Thymus (tissue), 11 donors: ENCODE data around the gene MYZAP. TPM values are rescaled to one million over a fixed set of nuclear protein-coding genes. Genes with fewer than 3 reads are reported as not detected.

Source experiments
- DNase-seq, 9 donors: peaks; one replicate each; pipeline ENCODE4 v3.0.0-alpha.2; 2013; ENCODE audit warnings: low spot score in 9 of 9, low read depth in 6 of 9, missing footprints in 1 of 9
- H3K27ac ChIP-seq, 2 donors: one replicate each; pipeline ENCODE4 v1.5.1; 2013; ENCODE audit warnings: control low read depth in 1 of 2, low read depth in 1 of 2, low read length in 1 of 2, mild to moderate bottlenecking in 1 of 2, moderate library complexity in 1 of 2
- H3K27me3 ChIP-seq, 2 donors: one replicate each; pipeline ENCODE4 v1.5.1; 2013; ENCODE audit warnings: low read length in 1 of 2; ENCODE audit not compliant: control insufficient read depth in 2 of 2, insufficient read depth in 1 of 2
- H3K36me3 ChIP-seq, 2 donors: one replicate each; pipeline ENCODE4 v1.5.1; 2013; ENCODE audit warnings: low read length in 1 of 2, mild to moderate bottlenecking in 1 of 2, moderate library complexity in 1 of 2; ENCODE audit not compliant: control insufficient read depth in 2 of 2, insufficient read depth in 2 of 2
- H3K4me1 ChIP-seq, 2 donors: one replicate each; pipeline ENCODE4 v1.5.1; 2013; ENCODE audit warnings: low read length in 2 of 2; ENCODE audit not compliant: control insufficient read depth in 2 of 2, insufficient read depth in 2 of 2
- H3K4me3 ChIP-seq, 2 donors: one replicate each; pipeline ENCODE4 v1.5.1; 2013; ENCODE audit warnings: low read length in 2 of 2, control low read depth in 1 of 2, mild to moderate bottlenecking in 1 of 2
- H3K9me3 ChIP-seq, 2 donors: one replicate each; pipeline ENCODE4 v1.5.1; 2013; ENCODE audit warnings: low read length in 1 of 2, mild to moderate bottlenecking in 1 of 2; ENCODE audit not compliant: control insufficient read depth in 2 of 2, insufficient read depth in 1 of 2
- WGBS: extraction: QIAGEN DNeasy Blood & Tissue Kit; methylation state at CpG from one replicate; pipeline ENCODE4 v1.1.7; 2013; 5-methylcytosine and 5-hydroxymethylcytosine counted together
- polyA plus RNA-seq: library from polyadenylated mRNA; stranded (reverse); fragments of 200-250 nt; gene quantifications from one replicate; pipeline ENCODE4 v1.2.3, GENCODE V29; 2013
- total RNA-seq: library from RNA; stranded (reverse); fragments of 120-200 nt; gene quantifications from one replicate; pipeline ENCODE4 v1.2.4, GENCODE V29; 2013
- donor health status: healthy.

MYZAP gene
- total and polyA plus RNA-seq, 2 donors, result 2.5 to 3.4 TPM

GRCh38 chr15:57551715-57552677, 39.7 kb upstream of the MYZAP start:
- Histone ChIP-seq H3K27me3 (no peaks in the 10 kb centered on the region), H3K4me1 (no peaks in the 10 kb centered on the region)
- WGBS, result 91% methylated on average over 16 of the region's 16 CpGs

DNA sequence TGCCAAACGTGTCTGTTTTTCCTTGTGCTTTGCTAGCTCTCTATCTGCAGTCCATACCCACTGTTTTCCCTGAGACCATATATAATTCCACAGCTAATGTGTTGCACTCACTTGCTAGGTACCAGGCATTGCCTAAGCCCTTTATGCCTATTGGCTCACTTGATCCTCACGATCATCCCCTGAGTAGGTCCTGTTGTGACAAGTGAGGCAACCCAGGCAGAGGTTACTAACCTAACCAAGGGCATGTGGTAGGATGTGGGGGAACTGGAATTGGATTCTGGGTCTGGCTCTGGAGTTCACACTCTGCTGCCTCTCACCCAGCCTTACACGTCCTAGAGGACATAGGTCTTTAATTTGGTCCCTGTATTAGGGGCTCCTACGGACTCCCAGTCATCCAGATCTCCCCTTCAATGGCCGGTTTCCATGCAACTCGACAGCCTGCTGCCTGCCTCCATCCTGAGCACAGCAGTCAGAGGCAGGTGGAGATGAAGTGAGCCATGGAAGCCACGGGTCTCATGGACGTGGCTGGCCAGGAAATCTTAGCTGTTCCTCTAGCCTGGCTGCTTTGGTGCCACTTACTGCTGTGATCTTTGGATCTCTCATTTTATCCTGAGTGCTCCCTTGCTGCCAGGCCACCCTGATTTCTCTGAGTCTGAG, 38.9 kb upstream of the MYZAP start:
- Histone ChIP-seq H3K4me1 (no peaks in the 10 kb centered on the region), H3K27ac (no peak overlapping the region), H3K4me3 (no peak overlapping the region), H3K27me3 (no peaks in the 10 kb centered on the region), H3K9me3 (no peaks in the 10 kb centered on the region), H3K36me3 (no peaks in the 10 kb centered on the region)
- no peak for DNase-seq
- WGBS, result 95% methylated on average over 8 of the region's 8 CpGs

More at GRCh38 chr15:57551715-57552677, 39.7 kb upstream of the MYZAP start:
- Histone ChIP-seq H3K4me3 (no peak overlapping the region), H3K36me3 (no peaks in the 10 kb centered on the region), H3K9me3 (no peaks in the 10 kb centered on the region), H3K27ac (no peak overlapping the region)
- DNase-seq, result no peak

DNA sequence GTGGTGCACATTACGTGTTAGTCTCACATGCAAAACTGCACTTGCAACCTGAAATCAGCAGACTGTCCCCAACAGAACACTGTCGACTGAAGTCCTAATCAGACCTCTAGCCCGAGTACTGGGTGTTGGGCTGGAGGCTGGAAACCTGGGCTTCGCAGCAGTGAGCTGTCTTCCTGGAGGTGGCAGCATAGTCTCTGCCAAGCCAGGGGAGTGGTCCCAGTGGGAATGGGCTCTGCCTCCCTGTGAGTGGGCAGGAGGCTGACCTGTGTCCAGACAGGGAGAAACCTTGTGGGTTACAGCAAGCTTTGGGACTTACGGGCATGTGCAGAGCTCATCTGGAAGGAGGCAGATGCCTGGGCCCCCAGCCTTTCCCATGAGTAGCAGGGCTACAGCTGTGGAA, 38.2 kb upstream of the MYZAP start:
- no peaks in the 10 kb centered on the region for H3K36me3 ChIP-seq
- no peaks in the 10 kb centered on the region for H3K27me3 ChIP-seq
- 98% methylated on average over 5 of the region's 5 CpGs for WGBS
- H3K9me3 ChIP-seq, result no peaks in the 10 kb centered on the region
- H3K4me3 ChIP-seq, result no peak overlapping the region
- DNase-seq, result no peak
- H3K4me1 ChIP-seq, result no peaks in the 10 kb centered on the region
- H3K27ac ChIP-seq, result no peak overlapping the region

- no peaks in the 10 kb centered on the region for H3K9me3 ChIP-seq
- no peak overlapping the region for H3K4me3 ChIP-seq
- 82% methylated on average over 10 of the region's 10 CpGs for WGBS
- no peaks in the 10 kb centered on the region for H3K36me3 ChIP-seq
- H3K27me3 ChIP-seq, result no peaks in the 10 kb centered on the region
- no peak overlapping the region for H3K27ac ChIP-seq
- DNase-seq, result no peak
- no peaks in the 10 kb centered on the region for H3K4me1 ChIP-seq
These were observed 37.5 kb upstream of the MYZAP start for GRCh38 chr15:57554063-57554811.

DNA sequence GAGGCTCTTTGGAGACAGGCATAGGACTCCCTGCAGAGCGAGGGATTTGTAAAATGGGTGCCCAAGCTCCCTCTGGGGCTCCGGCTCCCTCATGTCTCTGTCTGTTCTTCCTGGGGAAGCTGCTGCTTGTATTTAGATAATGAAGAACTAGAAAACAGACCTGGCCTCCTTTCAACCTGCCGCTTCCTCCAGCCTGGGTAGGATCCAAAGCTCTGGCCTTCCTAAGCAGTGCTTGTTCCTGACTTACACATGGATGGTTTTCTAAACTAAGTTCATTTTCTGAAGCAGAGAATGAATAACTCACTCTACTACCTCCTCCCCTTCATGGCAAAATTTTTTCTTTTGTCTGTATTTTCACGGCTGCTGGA, 36.9 kb upstream of the MYZAP start:
- WGBS, result 95% methylated on average over 4 of the region's 4 CpGs
- Histone ChIP-seq H3K27ac (no peak overlapping the region), H3K4me1 (no peaks in the 10 kb centered on the region), H3K4me3 (no peak overlapping the region), H3K9me3 (no peaks in the 10 kb centered on the region), H3K36me3 (no peaks in the 10 kb centered on the region), H3K27me3 (no peaks in the 10 kb centered on the region)
- DNase-seq, result no peak

DNA sequence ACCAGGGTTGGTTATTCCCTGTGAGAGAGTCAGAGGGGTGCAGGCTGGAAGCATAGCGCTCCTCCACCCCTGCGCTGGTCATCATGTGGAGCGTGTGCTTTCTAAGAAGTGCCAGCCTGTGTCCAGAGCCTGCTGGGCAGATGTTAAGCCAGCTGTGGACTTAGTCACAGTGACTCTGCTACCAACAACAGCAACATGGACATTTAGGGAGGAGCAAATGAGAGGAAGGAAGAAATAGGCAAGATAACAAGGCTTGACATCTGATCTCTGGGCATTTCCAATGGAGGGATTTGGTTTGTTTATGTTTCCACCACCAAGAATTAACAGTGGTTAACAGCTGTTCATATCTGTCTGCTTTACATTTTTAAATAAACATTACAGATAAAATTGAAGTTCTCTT, 36.4 kb upstream of the MYZAP start:
- Histone ChIP-seq H3K4me3 (no peak overlapping the region), H3K27me3 (no peaks in the 10 kb centered on the region), H3K27ac (no peak overlapping the region), H3K4me1 (no peaks in the 10 kb centered on the region), H3K36me3 (no peaks in the 10 kb centered on the region), H3K9me3 (no peaks in the 10 kb centered on the region)
- WGBS, result 99% methylated on average over 3 of the region's 3 CpGs
- DNase-seq, result no peak

DNA sequence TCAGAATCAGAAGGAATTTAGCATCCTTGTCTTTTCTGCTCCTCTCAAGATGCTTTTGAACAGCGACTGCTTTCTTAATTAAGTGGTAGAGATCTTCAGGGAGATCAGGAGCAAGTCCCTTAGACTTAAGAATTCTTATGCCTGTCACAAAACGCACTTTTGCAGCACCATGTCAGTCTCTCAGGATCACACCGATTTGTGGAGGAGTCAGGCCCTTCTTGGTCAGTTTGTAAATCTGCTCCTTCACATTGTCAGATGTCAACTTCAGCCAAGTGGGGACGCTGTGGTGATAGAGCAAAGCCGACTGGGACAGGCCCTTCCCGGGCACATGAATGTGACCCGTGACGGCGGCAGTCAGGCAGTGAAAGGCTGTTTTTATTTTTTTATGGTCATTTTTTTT, 35.7 kb upstream of the MYZAP start:
- no peaks in the 10 kb centered on the region for H3K27me3 ChIP-seq
- no peak overlapping the region for H3K27ac ChIP-seq
- WGBS, result 97% methylated on average over 9 of the region's 9 CpGs
- H3K9me3 ChIP-seq, result no peaks in the 10 kb centered on the region
- no peak for DNase-seq
- H3K4me3 ChIP-seq, result no peak overlapping the region
- H3K4me1 ChIP-seq, result no peaks in the 10 kb centered on the region
- H3K36me3 ChIP-seq, result no peaks in the 10 kb centered on the region

DNA sequence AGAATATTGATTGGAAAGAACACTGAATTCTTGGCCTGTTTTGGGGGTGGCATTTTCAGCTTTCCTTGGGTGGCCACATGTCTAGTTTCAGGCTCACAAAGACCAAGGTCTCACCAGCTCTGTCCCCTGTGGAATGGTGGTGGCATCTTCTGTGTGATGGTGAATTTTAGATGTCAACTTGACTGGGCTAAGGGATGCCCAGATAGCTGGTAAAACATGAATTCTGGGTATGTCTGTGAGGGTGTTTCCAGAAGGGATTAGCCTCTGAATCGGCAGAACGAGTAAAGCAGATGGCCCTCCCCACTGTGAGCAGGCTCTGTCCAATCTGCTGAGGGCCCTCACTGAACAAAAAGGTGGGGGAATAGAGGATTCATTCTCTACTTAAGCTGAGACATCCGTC, 34.4 kb upstream of the MYZAP start:
- WGBS, result 94% methylated on average over 3 of the region's 3 CpGs
- Histone ChIP-seq H3K4me1 (peaks cover 0 to 4% of the 10 kb centered on the region in 2 donors), H3K27me3 (peaks cover 0 to 1% of the 10 kb centered on the region in 2 donors), H3K9me3 (peaks cover 0 to 1% of the 10 kb centered on the region in 2 donors), H3K4me3 (no peak overlapping the region), H3K27ac (no peak overlapping the region), H3K36me3 (no peaks in the 10 kb centered on the region)
- DNase-seq, result no peak

DNA sequence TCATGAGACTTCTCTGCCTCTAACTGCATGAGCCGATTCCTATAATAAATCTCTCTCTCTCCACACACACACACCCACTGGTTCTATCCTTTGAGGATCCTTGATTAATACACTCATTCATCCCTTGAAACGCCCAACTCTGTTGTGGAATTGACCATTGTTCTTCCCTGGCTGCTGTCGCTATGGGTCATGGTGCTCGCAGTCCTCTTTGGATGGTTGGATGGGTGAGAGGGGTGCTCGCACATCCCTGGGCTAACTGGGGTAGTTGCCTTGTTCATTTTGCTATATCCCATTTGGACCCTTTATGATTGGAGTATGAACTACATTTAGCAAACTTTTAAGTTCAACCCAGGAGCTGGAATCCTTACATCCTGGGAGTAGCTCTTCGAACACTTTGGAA, 33.9 kb upstream of the MYZAP start:
- peaks cover 0 to 3% of the 10 kb centered on the region in 2 donors for H3K9me3 ChIP-seq
- no peaks in the 10 kb centered on the region for H3K36me3 ChIP-seq
- H3K27me3 ChIP-seq, result peaks cover 0 to 3% of the 10 kb centered on the region in 2 donors
- peaks cover 0 to 5% of the 10 kb centered on the region in 2 donors for H3K4me1 ChIP-seq
- H3K4me3 ChIP-seq, result no peak overlapping the region
- DNase-seq, result no peak
- no peak overlapping the region for H3K27ac ChIP-seq
- 96% methylated on average over 6 of the region's 6 CpGs for WGBS
